Ishikawa (cell line): ENCODE results near the gene CPNE4.

Source experiments
- CEBPB ChIP-seq: IDR thresholded peaks from 2 replicates; pipeline ENCODE4 v1.6.1; 2012
- CREB1 ChIP-seq: IDR thresholded peaks from 2 replicates; pipeline ENCODE4 v1.6.1; 2012; ENCODE audit warnings: low read depth
- EGR1 ChIP-seq: IDR thresholded peaks from 2 replicates; pipeline ENCODE4 v1.6.1; 2012
- EP300 ChIP-seq: IDR thresholded peaks from 2 replicates; pipeline ENCODE4 v1.6.1; 2012; ENCODE audit warnings: borderline replicate concordance
- FOXM1 ChIP-seq: IDR thresholded peaks from 2 replicates; pipeline ENCODE4 v1.6.1; 2012; ENCODE audit warnings: low read depth, borderline replicate concordance
- MAX ChIP-seq: IDR thresholded peaks from 2 replicates; pipeline ENCODE4 v1.6.1; 2012
- NFIC ChIP-seq: IDR thresholded peaks from 2 replicates; pipeline ENCODE4 v1.6.1; 2012
- RAD21 ChIP-seq: IDR thresholded peaks from 2 replicates; pipeline ENCODE4 v1.6.1; 2012; ENCODE audit warnings: low read depth
- REST ChIP-seq: IDR thresholded peaks from 2 replicates; pipeline ENCODE4 v1.6.1; 2012; ENCODE audit warnings: low read depth, mild to moderate bottlenecking
- TAF1 ChIP-seq: IDR thresholded peaks from 2 replicates; pipeline ENCODE4 v1.6.1; 2012; ENCODE audit warnings: low read depth, mild to moderate bottlenecking
- TCF12 ChIP-seq: IDR thresholded peaks from 2 replicates; pipeline ENCODE4 v1.6.1; 2012; ENCODE audit warnings: low read depth
- TEAD4 ChIP-seq: IDR thresholded peaks from 2 replicates; pipeline ENCODE4 v1.6.1; 2012
- USF1 ChIP-seq: IDR thresholded peaks from 2 replicates; pipeline ENCODE4 v1.6.1; 2012
- YY1 ChIP-seq: IDR thresholded peaks from 2 replicates; pipeline ENCODE4 v1.6.1; 2012; ENCODE audit warnings: low read depth

GRCh38 chr3:131620977-131621376 is 413.8 kb downstream of the CPNE4 start:
- no peak for TF ChIP-seq TEAD4
- no peak for TF ChIP-seq NFIC
- TF ChIP-seq YY1, result no peak
- TF ChIP-seq TAF1, result no peak
- TF ChIP-seq USF1, result no peak
- TF ChIP-seq EP300, result no peak
- no peak for TF ChIP-seq MAX
- no peak for TF ChIP-seq CEBPB
- no peak for TF ChIP-seq RAD21
- TF ChIP-seq EGR1, result no peak
- TF ChIP-seq REST, result no peak
- no peak for TF ChIP-seq TCF12
- TF ChIP-seq CREB1, result no peak
- no peak for TF ChIP-seq FOXM1
